ENCODE data around the gene ZMIZ2.
"Not testable (repeated sequence)": the region's sequence is repeated elsewhere in the genome, so short reads cannot be mapped to it uniquely, and the experiment has no call there.

The ZMIZ2 gene

GRCh38 chr7:44713680-44714335 is 34.8 kb upstream of the ZMIZ2 start:
- no peak for DNase-seq (ENCODE audit: low spot score)
- no peak overlapping the region for H3K27ac ChIP-seq
- ChIA-PET CTCF (no interaction called here), POLR2A (ENCODE audit: low non-redundant PET) (no interaction called here)
- no peak for TF ChIP-seq CTCF (conservative IDR thresholded peaks at IDR 0.05; ENCODE audit: low read depth)

DNA sequence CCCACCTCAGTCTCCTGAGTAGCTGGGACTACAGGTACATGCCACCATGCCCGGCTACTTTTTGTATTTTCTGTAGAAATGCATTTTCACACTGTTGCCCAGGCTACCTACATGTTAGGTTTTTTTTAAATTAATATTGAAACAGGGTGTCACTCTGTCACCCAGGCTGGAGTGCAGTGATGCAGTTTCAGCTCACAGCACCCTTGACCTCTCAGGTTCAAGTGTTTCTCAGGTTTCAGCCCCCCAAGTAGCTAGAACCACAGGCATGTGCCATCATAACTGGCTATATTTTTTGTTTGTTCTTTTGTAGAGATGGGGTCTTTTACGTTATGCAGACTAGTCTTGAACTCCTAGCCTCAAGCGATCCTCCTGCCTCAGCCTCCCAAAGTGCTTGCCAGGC is 32.4 kb upstream of the ZMIZ2 start:
- no peak for TF ChIP-seq CTCF (conservative IDR thresholded peaks at IDR 0.05; ENCODE audit: low read depth)
- no peak for DNase-seq (ENCODE audit: low spot score)
- H3K27ac ChIP-seq: no peak overlapping the region
- POLR2A ChIA-PET (ENCODE audit: low non-redundant PET): no interaction called here
- CTCF ChIA-PET: no interaction called here

DNA sequence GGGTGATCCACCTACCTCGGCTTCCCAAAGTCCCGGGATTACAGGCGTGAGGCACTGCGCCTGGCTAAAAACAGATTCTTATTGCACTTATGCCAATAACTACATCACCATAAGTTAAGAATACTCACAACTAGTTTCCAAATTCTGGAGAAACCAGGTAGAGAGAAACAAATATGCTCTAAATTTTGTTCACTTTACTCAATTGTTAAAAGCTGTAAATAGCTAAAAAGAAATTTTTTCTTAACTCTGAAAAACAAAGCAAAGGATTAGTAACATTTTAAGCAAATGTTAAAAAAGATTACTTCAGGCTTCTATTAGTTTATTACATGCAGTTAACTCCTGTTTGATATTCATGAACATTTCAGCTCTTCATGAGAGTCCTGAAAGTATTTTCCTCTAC is 28.3 kb upstream of the ZMIZ2 start:
- CTCF ChIA-PET: no interaction called here
- POLR2A ChIA-PET (ENCODE audit: low non-redundant PET): no interaction called here
- no peak for TF ChIP-seq CTCF (conservative IDR thresholded peaks at IDR 0.05; ENCODE audit: low read depth)
- DNase-seq (ENCODE audit: low spot score): no peak
- no peak overlapping the region for H3K27ac ChIP-seq

GRCh38 chr7:44724276-44724675 is 24.4 kb upstream of the ZMIZ2 start:
- POLR2A ChIA-PET (ENCODE audit: low non-redundant PET): no interaction called here
- no peak for TF ChIP-seq CTCF (conservative IDR thresholded peaks at IDR 0.05; ENCODE audit: low read depth)
- CTCF ChIA-PET: no interaction called here
- H3K27ac ChIP-seq: no peak overlapping the region
- no peak for DNase-seq (ENCODE audit: low spot score)

DNA sequence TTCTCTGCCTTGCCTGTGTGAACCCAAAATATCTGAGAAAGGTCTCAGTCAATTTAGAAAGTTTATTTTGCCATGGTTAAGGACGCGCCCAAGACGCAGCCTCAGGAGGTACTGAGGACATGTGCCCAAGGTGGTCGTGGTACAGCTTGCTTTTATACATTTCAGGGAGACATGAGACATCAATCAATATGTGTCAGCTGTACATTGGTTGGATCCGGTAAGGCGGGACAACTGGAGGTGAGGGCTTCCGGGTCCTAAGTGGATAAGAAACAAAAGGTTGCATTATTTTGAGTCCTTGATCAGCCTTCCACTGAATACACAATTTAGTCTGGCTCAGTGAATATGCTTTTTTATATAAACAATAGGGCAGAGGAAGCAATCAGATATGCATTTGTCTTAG is 22.4 kb upstream of the ZMIZ2 start:
- CTCF ChIA-PET; POLR2A ChIA-PET (ENCODE audit: low non-redundant PET); DNase-seq (ENCODE audit: low spot score); H3K27ac ChIP-seq: not testable (repeated sequence)

DNA sequence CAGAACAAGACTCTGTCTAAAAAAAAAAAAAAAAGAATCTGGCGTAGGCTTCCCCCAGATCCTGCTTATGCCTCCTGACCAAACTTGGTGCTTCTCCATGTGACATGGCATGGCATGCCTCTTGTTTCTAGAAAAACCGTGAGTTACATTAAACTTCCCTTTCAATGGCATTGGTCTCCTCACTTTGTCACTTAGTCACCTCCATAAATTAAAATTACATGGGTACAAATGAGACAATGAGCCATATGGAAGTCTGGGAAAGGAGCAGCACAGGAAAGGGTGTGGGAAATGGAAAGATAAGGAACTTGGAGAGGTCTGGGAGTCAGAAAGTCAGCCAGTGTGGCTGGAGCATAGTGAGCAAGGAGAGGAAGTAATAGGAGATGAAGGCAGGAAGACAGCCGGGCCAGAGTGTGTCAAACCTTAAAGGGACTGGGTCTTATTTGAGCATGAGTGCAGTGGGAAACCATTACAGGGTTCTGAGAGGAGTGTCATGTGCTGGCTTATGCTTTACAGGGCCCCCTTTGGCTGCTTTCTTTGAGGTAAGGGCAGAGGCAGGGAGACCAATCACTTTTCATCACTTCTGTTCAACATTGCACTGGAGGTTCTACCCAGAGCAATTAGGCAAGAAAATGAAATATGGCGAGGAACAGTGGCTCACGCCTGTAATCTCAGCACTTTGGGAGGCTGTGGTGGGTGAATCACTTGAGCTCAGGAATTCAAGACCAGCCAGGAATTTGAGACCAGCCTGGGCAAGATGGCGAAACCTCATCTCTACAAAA is 21.3 kb upstream of the ZMIZ2 start:
- peak overlapping the region; percentile 77 for H3K27ac ChIP-seq
- no peak for DNase-seq (ENCODE audit: low spot score)
- ChIA-PET CTCF (interaction anchor here (0.6 kb wide), 1 partner anchor 9 kb away, joined by 3 read pairs; no protein-coding TSS in a partner anchor), POLR2A (ENCODE audit: low non-redundant PET) (no interaction called here)
- no peak for TF ChIP-seq CTCF (conservative IDR thresholded peaks at IDR 0.05; ENCODE audit: low read depth)

- CTCF ChIA-PET: interaction anchor here (0.6 kb wide), 1 partner anchor 9 kb away, joined by 3 read pairs; no protein-coding TSS in a partner anchor
- H3K27ac ChIP-seq: peak overlapping the region; percentile 77
- no peak for DNase-seq (ENCODE audit: low spot score)
- POLR2A ChIA-PET (ENCODE audit: low non-redundant PET): no interaction called here
- no peak for TF ChIP-seq CTCF (conservative IDR thresholded peaks at IDR 0.05; ENCODE audit: low read depth)
Observed at GRCh38 chr7:44727937-44728262, 20.7 kb upstream of the ZMIZ2 start.
